HepG2 (cell line): ENCODE data around the gene PRKAR1A. TPM values are rescaled to one million over a fixed set of nuclear protein-coding genes. Genes with fewer than 3 reads are reported as not detected.

Source experiments
- EZH2 ChIP-seq: conservative IDR thresholded peaks from 2 replicates; pipeline ENCODE4 v1.6.1; 2012; ENCODE audit warnings: mild to moderate bottlenecking, low read depth, low read length, moderate library complexity
- IRF9 ChIP-seq: sonication (generic); formaldehyde crosslinking; IDR thresholded peaks from 2 replicates; pipeline ENCODE4 v1.8.0; 2022; ENCODE audit warnings: missing genetic modification reagents, mild to moderate bottlenecking, borderline replicate concordance
- IRX3 ChIP-seq: sonication (generic); formaldehyde crosslinking; IDR thresholded peaks from 2 replicates; pipeline ENCODE4 v1.8.1; 2023; ENCODE audit warnings: mild to moderate bottlenecking, low read depth, missing genetic modification reagents, borderline replicate concordance
- LCORL ChIP-seq, 2 experiments: fragments of 450-650 bp in 1 of 2; sonication (generic) in 1 of 2; formaldehyde crosslinking in 1 of 2; IDR thresholded peaks; 2 replicates each; pipeline versions ENCODE4 v1.5.0 to v1.6.1; 2017 to 2020; ENCODE audit warnings: antibody characterized with exemption in 1 of 2, missing genetic modification reagents in 1 of 2
- MLX ChIP-seq: IDR thresholded peaks from 2 replicates; pipeline ENCODE4 v1.6.1; 2016
- MTF1 ChIP-seq: sonication (generic); formaldehyde crosslinking; IDR thresholded peaks from 2 replicates; pipeline ENCODE4 v1.5.0; 2020; ENCODE audit warnings: missing genetic modification reagents
- NBN ChIP-seq: fragments of 450-650 bp; conservative IDR thresholded peaks from 2 replicates; pipeline ENCODE4 v1.6.1; 2017
- PRDM4 ChIP-seq: sonication (generic); formaldehyde crosslinking; IDR thresholded peaks from 2 replicates; pipeline ENCODE4 v1.9.0; 2021; ENCODE audit warnings: missing genetic modification reagents, borderline replicate concordance
- REST ChIP-seq, 2 experiments: IDR thresholded peaks; 2 replicates each; pipeline ENCODE4 v1.6.1; 2011 to 2012; ENCODE audit warnings: low read length in 2 of 2, borderline replicate concordance in 1 of 2, low read depth in 1 of 2, mild to moderate bottlenecking in 1 of 2, moderate library complexity in 1 of 2
- SALL1 ChIP-seq: sonication (generic); formaldehyde crosslinking; IDR thresholded peaks from 2 replicates; pipeline ENCODE4 v1.8.0; 2022; ENCODE audit warnings: mild to moderate bottlenecking, missing genetic modification reagents
- STAT5B ChIP-seq: sonication (generic); formaldehyde crosslinking; IDR thresholded peaks from 2 replicates; pipeline ENCODE4 v1.4.0; 2020; ENCODE audit warnings: missing genetic modification reagents
- ZFP91 ChIP-seq: sonication (generic); formaldehyde crosslinking; IDR thresholded peaks from 2 replicates; pipeline ENCODE4 v1.9.0; 2022; ENCODE audit warnings: missing genetic modification reagents, mild to moderate bottlenecking, borderline replicate concordance
- ZNF10 ChIP-seq: sonication (generic); formaldehyde crosslinking; IDR thresholded peaks from 2 replicates; pipeline ENCODE4 v1.4.0; 2020; ENCODE audit warnings: mild to moderate bottlenecking, low read depth, missing genetic modification reagents, borderline replicate concordance
- ZNF362 ChIP-seq: sonication (generic); formaldehyde crosslinking; IDR thresholded peaks from 2 replicates; pipeline ENCODE4 v1.4.0; 2020; ENCODE audit warnings: missing genetic modification reagents, mild to moderate bottlenecking, borderline replicate concordance
- ZNF441 ChIP-seq: sonication (generic); formaldehyde crosslinking; IDR thresholded peaks from 2 replicates; pipeline ENCODE4 v1.7.0; 2021; ENCODE audit warnings: missing genetic modification reagents, borderline replicate concordance
- ZNF549 ChIP-seq: sonication (generic); formaldehyde crosslinking; IDR thresholded peaks from 2 replicates; pipeline ENCODE4 v1.5.0; 2020; ENCODE audit warnings: missing genetic modification reagents
- ZNF782 ChIP-seq: sonication (generic); formaldehyde crosslinking; IDR thresholded peaks from 2 replicates; pipeline ENCODE4 v1.4.0; 2020; ENCODE audit warnings: missing genetic modification reagents, mild to moderate bottlenecking, borderline replicate concordance
- polyA plus RNA-seq, 8 experiments: library from polyadenylated mRNA; depleted of rRNA in 3 of 8; stranded (reverse) in 7 of 8; unstranded in 1 of 8; fragments of >200 nt; fragmentation: Illumina TruSeq in 4 of 8; extraction: Trizol in 4 of 8; gene quantifications; 2 replicates each; pipeline versions ENCODE4 v1.2.1 to v1.2.3, GENCODE V29; 2011 to 2016; ENCODE audit warnings: low read depth in 4 of 8, missing spikeins in 1 of 8, mixed read lengths in 1 of 8; ENCODE audit not compliant: insufficient read depth in 1 of 8
- total RNA-seq, 5 experiments: library from RNA; depleted of rRNA; stranded (reverse); fragments of >200 nt; fragmentation: Illumina TruSeq; extraction: Trizol; gene quantifications; 2 replicates each; pipeline ENCODE4 v1.2.3, GENCODE V29; 2016; ENCODE audit warnings: low read depth in 1 of 5

PRKAR1A gene
- total and polyA plus RNA-seq, 2 of the 13 experiments (the other 11 are each of a cell fraction or from before 2014, with no cell fraction given) = 265 to 266 TPM

GRCh38 chr17:68512247-68512959, at the start of gene PRKAR1A (continued):
- TF ChIP-seq IRF9 (CRISPR knock-in tag) = peak; percentile 95; the same call in 1 of the 2 replicates
- peak; percentile 70 for TF ChIP-seq SALL1 (CRISPR knock-in tag)
- TF ChIP-seq ZNF441 (CRISPR knock-in tag) = no peak
- no peak for TF ChIP-seq NBN
- TF ChIP-seq IRX3 (CRISPR knock-in tag) = no peak
- TF ChIP-seq PRDM4 (CRISPR knock-in tag) = no peak
- TF ChIP-seq EZH2 = no peak
- no peak; a peak in 1 of 4 replicates for TF ChIP-seq REST (IDR thresholded peaks at IDR 0.05; ENCODE audit: borderline replicate concordance in 1 of 2, low read depth in 1 of 2, low read length in 2 of 2)
- TF ChIP-seq ZNF10 = no peak
- TF ChIP-seq STAT5B (CRISPR knock-in tag) = no peak
- no peak for TF ChIP-seq ZNF782 (CRISPR knock-in tag)
- TF ChIP-seq ZNF549 = no peak
- no peak for TF ChIP-seq ZNF362
- TF ChIP-seq LCORL (IDR thresholded peaks at IDR 0.05) = no peak
- 0 out of 2 replicates have a peak, but pooled peaks have one; percentile 32 for TF ChIP-seq LCORL (CRISPR knock-in tag; IDR thresholded peaks at IDR 0.05)
- TF ChIP-seq ZFP91 (CRISPR knock-in tag) = peak; percentile 100
- TF ChIP-seq MTF1 = peak; percentile 48; the same call in 1 of the 2 replicates
- no peak; the same call in 1 of the 2 replicates for TF ChIP-seq MLX (CRISPR knock-in tag)
